Forelimb muscle (tissue), 1 donor: Measurements from ENCODE around the gene PGK2. TPM values are rescaled to one million over a fixed set of nuclear protein-coding genes. Genes with fewer than 3 reads are reported as not detected.
"Not testable (repeated sequence)": the region's sequence is repeated elsewhere in the genome, so short reads cannot be mapped to it uniquely, and the experiment has no call there.

Experiments
- DNase-seq: peaks from one replicate; pipeline ENCODE4 v3.0.0-alpha.2; 2013; ENCODE audit warnings: low read depth
- polyA plus RNA-seq: library from polyadenylated mRNA; unstranded; fragments of 120-200 nt; gene quantifications from one replicate; pipeline ENCODE4 v1.2.1, GENCODE V29; 2013; ENCODE audit not compliant: insufficient read length

PGK2 gene
- polyA plus RNA-seq: not detected

GRCh38 chr6:49787176-49787575 is at the start of gene PGK2:
Gene PGK2, minus strand, starts transcription at chr6:49787285. Its CDS starts 98 bp downstream, at chr6:49787187.
- no peak for DNase-seq

DNA sequence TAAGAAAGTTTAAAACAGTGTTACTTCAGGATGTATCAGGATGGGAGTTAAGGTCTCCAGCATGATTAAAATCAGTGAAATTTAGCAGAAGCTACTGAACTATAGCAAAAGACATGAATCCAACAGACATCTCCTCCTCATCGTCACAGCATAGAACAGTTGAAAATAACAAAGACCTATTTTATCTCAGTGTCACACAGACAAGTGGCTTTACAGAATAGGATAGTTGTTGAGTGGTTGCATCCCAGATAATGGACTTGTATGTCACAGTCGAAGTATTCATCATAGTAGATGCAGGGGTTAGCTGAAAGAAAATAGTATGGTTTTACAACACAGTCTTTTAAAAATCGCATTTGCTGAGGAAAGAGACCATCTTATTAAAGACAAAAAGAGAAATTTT is 48.1 kb upstream of the PGK2 start:
- DNase-seq: no peak

GRCh38 chr6:49833386-49833785 is 46.3 kb upstream of the PGK2 start:
- no peak for DNase-seq

- DNase-seq: no peak
These were observed 39.8 kb upstream of the PGK2 start for GRCh38 chr6:49826743-49827406.

DNA sequence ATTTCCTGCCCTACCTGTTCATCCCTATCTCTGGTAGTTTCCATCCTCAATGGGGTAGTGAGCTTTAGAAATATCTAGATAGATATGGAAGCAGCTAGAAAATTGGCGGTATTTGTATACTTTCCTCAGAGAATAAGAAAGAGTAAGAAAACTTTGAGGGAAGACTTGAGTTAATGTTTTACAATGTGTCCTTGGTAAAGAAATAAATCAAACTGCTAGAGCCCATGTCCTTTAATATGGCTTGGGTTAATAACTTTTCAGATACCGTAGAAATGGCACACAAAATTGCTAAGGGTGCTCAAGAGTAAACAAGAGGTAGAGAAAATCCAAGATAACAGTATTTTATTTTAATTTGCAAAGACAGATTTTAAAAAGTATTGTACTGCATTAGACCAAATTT is 28.1 kb upstream of the PGK2 start:
- no peak for DNase-seq

GRCh38 chr6:49813248-49813647 is 26.2 kb upstream of the PGK2 start:
- no peak for DNase-seq

DNA sequence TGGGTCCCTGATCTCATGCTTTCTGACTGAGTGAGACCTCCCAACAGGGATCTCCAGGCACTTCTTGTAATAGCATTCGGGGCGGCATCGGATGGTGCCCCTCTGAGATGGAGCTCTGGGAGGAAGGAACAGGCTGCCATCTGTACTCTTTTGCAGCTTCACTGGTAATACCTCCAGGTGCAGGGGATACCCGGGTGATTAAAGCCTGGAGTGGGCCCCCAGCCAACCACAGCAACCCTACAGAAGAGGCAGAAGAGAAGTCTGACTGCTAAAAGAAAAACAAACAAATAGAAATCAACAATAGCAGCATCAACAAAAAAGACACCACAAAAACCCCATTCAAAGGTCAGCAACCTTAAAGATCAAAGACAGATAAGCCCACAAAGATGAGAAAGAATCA is 19.1 kb upstream of the PGK2 start:
- no peak for DNase-seq

DNA sequence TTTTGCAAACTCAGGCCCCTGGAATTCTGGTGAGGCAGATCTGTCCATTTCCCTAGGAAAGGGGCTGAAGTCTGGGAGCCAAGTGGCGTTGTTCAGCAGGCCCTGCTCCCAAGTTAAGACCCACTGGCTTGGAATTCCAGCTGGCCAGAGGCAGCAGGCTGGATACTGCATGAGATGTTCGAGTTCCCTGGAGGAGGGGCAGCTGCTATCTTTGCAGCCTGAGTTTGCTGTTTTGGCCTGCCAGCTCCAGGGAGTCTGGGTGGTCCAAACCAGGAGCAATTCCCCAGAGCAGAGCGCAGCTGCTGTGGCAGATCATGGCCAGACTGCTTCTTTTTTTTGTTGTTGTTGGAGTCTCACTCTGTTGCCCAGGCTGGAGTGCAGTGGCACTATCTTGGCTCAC is 18.2 kb upstream of the PGK2 start:
- no peak for DNase-seq

DNA sequence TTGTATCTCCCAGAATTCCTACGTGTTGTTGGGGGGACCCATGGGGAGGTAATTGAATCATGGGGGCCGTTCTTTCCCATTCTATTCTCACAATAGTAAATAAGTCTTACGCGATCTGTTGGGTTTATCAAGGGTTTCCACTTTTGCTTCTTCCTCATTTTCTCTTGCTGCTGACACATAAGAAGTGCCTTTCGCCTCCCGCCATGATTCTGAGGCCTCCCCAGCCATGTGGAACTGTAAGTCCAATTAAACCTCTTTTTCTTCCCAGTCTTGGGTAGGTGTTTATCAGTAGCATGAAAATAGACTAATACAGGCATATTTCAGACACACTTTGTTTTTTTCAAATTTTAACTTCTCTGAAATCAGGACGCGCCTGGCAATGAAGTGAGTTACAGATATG is 14.4 kb upstream of the PGK2 start:
- no peak for DNase-seq

DNA sequence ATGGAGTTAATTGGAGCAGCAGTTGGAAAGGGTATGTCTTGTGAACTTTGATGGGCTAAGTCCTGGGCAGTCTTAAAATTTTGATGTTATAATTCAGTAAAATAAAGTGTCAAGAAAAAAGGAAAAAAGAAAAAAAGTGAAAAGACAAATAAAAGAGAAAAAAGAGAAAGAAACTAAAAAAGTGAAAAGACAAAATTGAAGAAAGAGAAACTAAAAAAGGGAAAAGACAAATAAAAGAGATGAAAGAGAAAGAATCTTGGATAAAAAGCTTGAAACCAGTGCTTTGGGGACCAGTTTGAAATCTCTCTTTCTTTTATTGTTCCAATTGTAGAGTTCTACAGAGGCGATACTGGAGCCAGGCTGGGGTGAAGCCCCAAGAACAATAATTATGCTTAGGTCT is 12.0 kb upstream of the PGK2 start:
- no peak for DNase-seq

DNA sequence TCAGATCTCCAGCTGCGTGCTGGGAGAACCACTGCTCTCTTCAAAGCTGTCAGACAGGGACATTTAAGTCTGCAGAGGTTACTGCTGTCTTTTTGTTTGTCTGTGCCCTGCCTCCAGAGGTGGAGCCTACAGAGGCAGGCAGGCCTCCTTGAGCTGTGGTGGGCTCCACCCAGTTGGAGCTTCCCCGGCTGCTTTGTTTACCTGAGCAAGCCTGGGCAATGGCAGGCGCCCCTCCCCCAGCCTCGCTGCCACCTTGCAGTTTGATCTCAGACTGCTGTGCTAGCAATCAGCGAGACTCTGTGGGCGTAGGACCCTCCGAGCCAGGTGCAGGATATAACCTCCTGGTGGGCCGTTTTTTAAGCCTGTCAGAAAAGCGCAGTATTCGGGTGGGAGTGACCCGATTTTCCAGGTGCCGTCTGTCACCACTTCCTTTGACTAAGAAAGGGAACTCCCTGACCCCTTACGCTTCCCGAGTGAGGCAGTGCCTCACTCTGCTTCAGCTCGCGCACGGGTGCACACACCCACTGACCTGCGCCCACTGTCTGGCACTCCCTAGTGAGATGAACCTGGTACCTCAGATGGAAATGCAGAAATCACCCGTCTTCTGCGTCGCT is 9.9 kb upstream of the PGK2 start:
- not testable (repeated sequence) for DNase-seq

GRCh38 chr6:49790341-49790740 is 3.3 kb upstream of the PGK2 start:
- no peak for DNase-seq

DNA sequence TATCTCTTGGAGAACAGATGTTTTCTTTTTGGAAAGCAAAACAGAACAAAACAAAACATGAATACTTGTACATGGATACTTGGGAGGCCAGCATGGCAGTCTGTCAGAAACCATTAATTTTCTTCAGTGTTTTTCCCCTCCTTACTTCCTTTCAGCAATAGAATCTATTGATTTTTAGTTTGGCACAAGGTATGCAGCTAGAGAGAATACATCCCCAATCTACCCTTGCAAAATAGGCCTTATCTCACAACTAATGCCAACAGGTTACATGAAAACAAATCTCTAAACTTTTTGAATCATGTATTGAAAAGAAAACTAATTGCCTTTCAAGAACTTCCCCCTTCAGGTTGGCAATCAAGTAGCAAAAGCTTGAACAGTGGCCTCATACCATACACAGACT is 2.8 kb downstream of the PGK2 start:
- DNase-seq: no peak

DNA sequence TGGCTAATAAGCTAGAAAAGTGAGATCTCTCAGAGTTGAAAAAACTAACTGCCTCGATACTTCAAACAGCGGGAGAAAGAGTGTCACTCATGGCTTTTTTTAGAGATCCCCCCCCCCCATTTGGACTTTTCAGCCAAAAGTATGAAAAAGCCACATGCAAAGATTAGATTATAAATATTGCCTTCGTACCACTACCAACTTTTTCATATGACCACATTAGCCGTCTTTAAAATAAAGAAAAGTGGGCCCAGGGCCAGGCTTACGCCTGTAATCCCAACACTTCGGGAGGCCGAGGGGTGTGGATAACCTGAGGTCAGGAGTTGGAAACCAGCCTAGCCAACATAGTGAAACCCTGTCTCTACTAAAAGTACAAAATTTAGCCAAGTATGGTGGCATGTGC is 4.4 kb downstream of the PGK2 start:
- no peak for DNase-seq

GRCh38 chr6:49782293-49782692 is 4.8 kb downstream of the PGK2 start:
- no peak for DNase-seq

DNA sequence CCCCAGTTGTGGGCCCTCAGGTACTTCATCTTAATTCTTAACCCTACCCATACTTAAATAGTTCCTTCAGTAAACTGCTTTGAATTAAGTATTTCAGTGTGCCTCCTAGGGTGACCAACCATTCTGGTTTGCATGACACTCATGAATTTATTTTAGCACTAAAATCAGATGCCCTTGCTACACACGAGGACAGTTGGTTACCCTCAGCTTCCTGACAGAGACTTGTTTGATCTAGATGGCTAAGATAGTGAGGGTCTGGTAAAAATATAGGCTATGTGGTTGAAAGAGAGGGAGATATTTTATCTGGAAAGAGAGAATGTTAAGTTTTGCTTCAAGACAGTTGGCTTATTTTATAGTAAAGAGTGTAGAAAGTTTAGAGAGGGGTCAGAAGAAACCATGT is 10.6 kb downstream of the PGK2 start:
- DNase-seq: no peak

DNA sequence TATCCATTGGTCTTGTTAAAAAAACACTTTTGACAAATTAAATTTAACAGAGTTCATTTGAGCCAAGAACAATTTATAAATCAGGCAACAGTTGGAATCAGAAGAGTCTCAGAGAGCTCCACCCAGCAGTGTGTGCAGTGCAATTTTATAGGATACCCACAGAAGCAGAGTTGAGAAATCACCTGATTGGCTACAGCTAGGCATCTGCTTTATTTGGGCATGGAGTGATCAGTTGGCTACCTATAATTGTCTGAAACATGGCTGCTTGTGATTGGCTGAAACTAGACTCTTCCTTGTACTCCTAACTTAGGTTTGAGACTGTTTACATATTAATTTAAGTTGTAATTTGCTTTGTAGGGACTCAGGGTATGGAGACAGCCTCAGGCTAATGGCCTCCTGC is 12.0 kb downstream of the PGK2 start:
- no peak for DNase-seq

DNA sequence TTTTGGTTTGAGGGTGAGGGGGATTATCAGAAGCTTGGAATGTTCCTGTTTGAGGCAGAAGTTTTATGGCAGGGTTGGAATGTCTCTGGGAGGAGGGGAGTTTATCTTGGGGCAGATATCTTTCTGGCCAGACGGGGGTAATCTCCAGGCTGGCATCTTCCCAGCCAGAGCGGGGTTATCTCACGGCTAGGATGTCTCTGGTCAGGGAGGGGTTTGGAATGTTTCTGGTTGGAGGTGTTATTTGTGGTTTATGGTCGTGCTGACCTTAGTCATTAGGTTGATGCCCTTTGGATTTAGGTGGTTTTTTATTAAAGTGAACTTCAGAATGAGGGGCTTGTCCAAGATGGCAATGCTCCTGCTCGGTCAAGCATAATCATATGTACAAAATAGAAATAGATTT is 14.8 kb downstream of the PGK2 start:
- no peak for DNase-seq

DNA sequence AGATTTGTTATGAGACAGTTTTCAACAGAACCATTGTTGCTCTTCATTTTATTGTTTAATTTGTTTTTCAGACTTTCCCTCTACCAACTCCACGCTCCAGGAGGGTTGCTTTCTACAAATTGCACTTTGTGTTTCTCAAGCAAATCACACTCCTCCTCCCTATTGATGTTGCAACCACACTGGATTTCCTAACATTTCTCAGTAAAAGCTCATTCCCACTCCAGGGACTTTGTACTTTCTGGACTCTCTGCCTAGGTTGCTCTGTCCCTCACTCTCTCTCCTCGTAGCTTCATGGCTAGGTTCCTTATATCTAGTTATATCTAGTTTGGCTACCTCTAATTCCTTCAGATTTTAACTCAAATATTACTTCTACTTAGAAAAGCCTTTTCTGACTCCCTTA is 20.3 kb downstream of the PGK2 start:
- DNase-seq: no peak

- DNase-seq: no peak
These were observed 22.4 kb downstream of the PGK2 start for GRCh38 chr6:49764571-49765236.

DNA sequence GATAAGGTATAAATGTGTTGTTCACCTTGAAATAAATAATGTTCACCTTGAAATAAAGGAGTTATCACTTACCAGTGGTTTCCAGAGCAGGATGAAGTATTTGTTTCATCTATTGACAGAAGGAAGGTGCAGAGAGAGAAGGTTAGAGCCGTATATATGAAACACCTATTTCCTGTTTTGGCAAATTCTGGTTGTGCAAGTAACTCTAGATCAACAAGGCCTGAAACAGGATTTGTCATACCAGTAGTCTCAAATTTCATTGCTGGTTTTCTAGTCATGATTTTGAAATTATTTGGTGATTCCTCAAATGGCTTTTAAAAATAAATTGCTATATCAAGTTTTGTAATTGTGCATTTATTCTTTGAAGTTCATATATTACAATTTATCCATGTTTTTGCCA is 42.8 kb downstream of the PGK2 start, which contains the start of gene CRISP3:
TSS of gene CRISP3 (minus strand) at position 130 of the 400 bp plus-strand sequence. CDS start at position 109, 21 bp downstream.
- no peak for DNase-seq

- no peak for DNase-seq
These were observed 43.7 kb downstream of the PGK2 start for GRCh38 chr6:49743429-49743828.

- no peak for DNase-seq
These were observed 47.7 kb downstream of the PGK2 start for GRCh38 chr6:49739423-49739822.
